ENCODE results near the gene REEP2. TPM values are rescaled to one million over a fixed set of nuclear protein-coding genes. Genes with fewer than 3 reads are reported as not detected.

REEP2 gene
- polyA plus RNA-seq, 2 of the 4 experiments (the other 2 are of a cell fraction), result 4.6 to 5.1 TPM

DNA sequence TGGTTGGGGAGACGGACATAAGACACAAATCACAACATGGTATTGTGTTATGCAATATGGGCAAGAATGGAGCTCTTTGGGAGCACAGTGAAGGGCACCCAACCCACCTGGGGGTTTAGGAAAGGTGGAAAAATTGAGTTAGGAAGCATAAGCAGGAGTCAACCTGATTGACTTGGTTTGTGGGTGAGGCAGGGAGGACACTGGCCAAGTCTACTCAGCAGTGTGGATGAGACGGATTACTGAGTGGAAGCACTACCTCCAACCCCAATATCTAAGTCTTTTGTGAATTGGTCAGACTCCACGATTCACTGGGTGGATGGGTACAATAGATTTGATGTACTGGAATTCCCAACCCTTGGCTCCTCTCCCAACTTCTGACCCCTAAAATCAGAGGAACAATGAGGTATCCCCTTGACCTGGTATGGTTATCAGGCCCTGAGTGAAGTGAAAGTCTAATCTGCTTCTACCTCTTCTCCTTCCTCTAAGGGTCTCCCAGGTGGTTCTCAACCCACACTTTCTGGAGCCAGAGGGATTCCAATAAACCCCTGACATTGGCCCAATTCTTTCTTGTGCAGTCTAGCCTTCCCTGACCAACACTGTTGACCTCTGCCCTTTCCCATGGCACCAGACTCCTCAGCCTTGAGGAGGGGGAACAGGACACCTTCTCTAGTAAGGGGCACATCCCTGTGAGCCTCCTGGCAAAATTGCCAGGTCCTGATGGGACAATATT lies 31.6 kb downstream of the REEP2 start:
- FAIRE-seq, result no peak
- TF ChIP-seq, protein P1, sequence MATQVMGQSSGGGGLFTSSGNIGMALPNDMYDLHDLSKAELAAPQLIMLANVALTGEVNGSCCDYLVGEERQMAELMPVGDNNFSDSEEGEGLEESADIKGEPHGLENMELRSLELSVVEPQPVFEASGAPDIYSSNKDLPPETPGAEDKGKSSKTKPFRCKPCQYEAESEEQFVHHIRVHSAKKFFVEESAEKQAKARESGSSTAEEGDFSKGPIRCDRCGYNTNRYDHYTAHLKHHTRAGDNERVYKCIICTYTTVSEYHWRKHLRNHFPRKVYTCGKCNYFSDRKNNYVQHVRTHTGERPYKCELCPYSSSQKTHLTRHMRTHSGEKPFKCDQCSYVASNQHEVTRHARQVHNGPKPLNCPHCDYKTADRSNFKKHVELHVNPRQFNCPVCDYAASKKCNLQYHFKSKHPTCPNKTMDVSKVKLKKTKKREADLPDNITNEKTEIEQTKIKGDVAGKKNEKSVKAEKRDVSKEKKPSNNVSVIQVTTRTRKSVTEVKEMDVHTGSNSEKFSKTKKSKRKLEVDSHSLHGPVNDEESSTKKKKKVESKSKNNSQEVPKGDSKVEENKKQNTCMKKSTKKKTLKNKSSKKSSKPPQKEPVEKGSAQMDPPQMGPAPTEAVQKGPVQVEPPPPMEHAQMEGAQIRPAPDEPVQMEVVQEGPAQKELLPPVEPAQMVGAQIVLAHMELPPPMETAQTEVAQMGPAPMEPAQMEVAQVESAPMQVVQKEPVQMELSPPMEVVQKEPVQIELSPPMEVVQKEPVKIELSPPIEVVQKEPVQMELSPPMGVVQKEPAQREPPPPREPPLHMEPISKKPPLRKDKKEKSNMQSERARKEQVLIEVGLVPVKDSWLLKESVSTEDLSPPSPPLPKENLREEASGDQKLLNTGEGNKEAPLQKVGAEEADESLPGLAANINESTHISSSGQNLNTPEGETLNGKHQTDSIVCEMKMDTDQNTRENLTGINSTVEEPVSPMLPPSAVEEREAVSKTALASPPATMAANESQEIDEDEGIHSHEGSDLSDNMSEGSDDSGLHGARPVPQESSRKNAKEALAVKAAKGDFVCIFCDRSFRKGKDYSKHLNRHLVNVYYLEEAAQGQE (IDR thresholded peaks at IDR 0.05), result peak; percentile 34
- peak; percentile 64 for TF ChIP-seq RARB (CRISPR knock-in tag; IDR thresholded peaks at IDR 0.05)
- TF ChIP-seq, protein P2, sequence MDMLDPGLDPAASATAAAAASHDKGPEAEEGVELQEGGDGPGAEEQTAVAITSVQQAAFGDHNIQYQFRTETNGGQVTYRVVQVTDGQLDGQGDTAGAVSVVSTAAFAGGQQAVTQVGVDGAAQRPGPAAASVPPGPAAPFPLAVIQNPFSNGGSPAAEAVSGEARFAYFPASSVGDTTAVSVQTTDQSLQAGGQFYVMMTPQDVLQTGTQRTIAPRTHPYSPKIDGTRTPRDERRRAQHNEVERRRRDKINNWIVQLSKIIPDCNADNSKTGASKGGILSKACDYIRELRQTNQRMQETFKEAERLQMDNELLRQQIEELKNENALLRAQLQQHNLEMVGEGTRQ (IDR thresholded peaks at IDR 0.05), result no peak
- TF ChIP-seq CBX2 (IDR thresholded peaks at IDR 0.05; ENCODE audit: borderline replicate concordance, low read depth), result no peak
- 0 out of 2 replicates have a peak, but pooled peaks have one; percentile 4 for TF ChIP-seq HEYL (CRISPR knock-in tag; IDR thresholded peaks at IDR 0.05)
- TF ChIP-seq JUNB (IDR thresholded peaks at IDR 0.05), result no peak
- TF ChIP-seq TFCP2L1 (CRISPR knock-in tag; IDR thresholded peaks at IDR 0.05), result peak; percentile 99
- TF ChIP-seq, protein P3, sequence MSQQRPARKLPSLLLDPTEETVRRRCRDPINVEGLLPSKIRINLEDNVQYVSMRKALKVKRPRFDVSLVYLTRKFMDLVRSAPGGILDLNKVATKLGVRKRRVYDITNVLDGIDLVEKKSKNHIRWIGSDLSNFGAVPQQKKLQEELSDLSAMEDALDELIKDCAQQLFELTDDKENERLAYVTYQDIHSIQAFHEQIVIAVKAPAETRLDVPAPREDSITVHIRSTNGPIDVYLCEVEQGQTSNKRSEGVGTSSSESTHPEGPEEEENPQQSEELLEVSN (IDR thresholded peaks at IDR 0.05; ENCODE audit: borderline replicate concordance, low read depth), result no peak
- peak; percentile 62 for TF ChIP-seq CHD2 (IDR thresholded peaks at IDR 0.05; ENCODE audit: low read length, partially characterized antibody)
- TF ChIP-seq HOXB5 (CRISPR knock-in tag; IDR thresholded peaks at IDR 0.05), result peak; percentile 5; the same call in 1 of the 2 replicates
- TF ChIP-seq, protein P4, sequence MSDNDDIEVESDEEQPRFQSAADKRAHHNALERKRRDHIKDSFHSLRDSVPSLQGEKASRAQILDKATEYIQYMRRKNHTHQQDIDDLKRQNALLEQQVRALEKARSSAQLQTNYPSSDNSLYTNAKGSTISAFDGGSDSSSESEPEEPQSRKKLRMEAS (IDR thresholded peaks at IDR 0.05), result no peak
- no peak for TF ChIP-seq BHLHE40 (IDR thresholded peaks at IDR 0.05; ENCODE audit: low read depth, low read length)
- TF ChIP-seq HOXA7 (CRISPR knock-in tag; IDR thresholded peaks at IDR 0.05), result peak; percentile 94
- no peak for TF ChIP-seq ESRRA (IDR thresholded peaks at IDR 0.05; ENCODE audit: borderline replicate concordance, low read length)
- TF ChIP-seq EHF (CRISPR knock-in tag; IDR thresholded peaks at IDR 0.05), result peak; percentile 70; the same call in 1 of the 2 replicates
- TF ChIP-seq FOSL2 (IDR thresholded peaks at IDR 0.05), result no peak
- no peak; the same call in 1 of the 2 replicates for TF ChIP-seq FOSL2 (CRISPR knock-in tag; IDR thresholded peaks at IDR 0.05)
- TF ChIP-seq, protein P5, sequence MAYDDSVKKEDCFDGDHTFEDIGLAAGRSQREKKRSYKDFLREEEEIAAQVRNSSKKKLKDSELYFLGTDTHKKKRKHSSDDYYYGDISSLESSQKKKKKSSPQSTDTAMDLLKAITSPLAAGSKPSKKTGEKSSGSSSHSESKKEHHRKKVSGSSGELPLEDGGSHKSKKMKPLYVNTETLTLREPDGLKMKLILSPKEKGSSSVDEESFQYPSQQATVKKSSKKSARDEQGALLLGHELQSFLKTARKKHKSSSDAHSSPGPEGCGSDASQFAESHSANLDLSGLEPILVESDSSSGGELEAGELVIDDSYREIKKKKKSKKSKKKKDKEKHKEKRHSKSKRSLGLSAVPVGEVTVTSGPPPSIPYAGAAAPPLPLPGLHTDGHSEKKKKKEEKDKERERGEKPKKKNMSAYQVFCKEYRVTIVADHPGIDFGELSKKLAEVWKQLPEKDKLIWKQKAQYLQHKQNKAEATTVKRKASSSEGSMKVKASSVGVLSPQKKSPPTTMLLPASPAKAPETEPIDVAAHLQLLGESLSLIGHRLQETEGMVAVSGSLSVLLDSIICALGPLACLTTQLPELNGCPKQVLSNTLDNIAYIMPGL (CRISPR knock-in tag; IDR thresholded peaks at IDR 0.05; ENCODE audit: borderline replicate concordance), result peak; percentile 0; the same call in 1 of the 2 replicates
- TF ChIP-seq ZNF302 (CRISPR knock-in tag; IDR thresholded peaks at IDR 0.05), result no peak
- no peak for TF ChIP-seq JUN (IDR thresholded peaks at IDR 0.05)
- TF ChIP-seq RFX5 (IDR thresholded peaks at IDR 0.05), result no peak
- TF ChIP-seq, protein P6, sequence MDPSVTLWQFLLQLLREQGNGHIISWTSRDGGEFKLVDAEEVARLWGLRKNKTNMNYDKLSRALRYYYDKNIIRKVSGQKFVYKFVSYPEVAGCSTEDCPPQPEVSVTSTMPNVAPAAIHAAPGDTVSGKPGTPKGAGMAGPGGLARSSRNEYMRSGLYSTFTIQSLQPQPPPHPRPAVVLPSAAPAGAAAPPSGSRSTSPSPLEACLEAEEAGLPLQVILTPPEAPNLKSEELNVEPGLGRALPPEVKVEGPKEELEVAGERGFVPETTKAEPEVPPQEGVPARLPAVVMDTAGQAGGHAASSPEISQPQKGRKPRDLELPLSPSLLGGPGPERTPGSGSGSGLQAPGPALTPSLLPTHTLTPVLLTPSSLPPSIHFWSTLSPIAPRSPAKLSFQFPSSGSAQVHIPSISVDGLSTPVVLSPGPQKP (IDR thresholded peaks at IDR 0.05; ENCODE audit: low read depth, low read length), result no peak
- no peak; the same call in 1 of the 2 replicates for TF ChIP-seq MAZ (IDR thresholded peaks at IDR 0.05; ENCODE audit: borderline replicate concordance, low read depth, low read length)
- 0 out of 2 replicates have a peak, but pooled peaks have one; percentile 18 for TF ChIP-seq EHMT2 (IDR thresholded peaks at IDR 0.05; ENCODE audit: low read depth)
- no peak for TF ChIP-seq HDAC2 (IDR thresholded peaks at IDR 0.05)
- TF ChIP-seq FOXS1 (CRISPR knock-in tag; IDR thresholded peaks at IDR 0.05), result 0 out of 2 replicates have a peak, but pooled peaks have one; percentile 5
- no peak for TF ChIP-seq PHF8 (IDR thresholded peaks at IDR 0.05; ENCODE audit: borderline replicate concordance, low read depth)
- TF ChIP-seq POLR2A (IDR thresholded peaks at IDR 0.05; ENCODE audit: low read length), result no peak
- TF ChIP-seq KDM5A (IDR thresholded peaks at IDR 0.05), result no peak
- TF ChIP-seq, protein P7, sequence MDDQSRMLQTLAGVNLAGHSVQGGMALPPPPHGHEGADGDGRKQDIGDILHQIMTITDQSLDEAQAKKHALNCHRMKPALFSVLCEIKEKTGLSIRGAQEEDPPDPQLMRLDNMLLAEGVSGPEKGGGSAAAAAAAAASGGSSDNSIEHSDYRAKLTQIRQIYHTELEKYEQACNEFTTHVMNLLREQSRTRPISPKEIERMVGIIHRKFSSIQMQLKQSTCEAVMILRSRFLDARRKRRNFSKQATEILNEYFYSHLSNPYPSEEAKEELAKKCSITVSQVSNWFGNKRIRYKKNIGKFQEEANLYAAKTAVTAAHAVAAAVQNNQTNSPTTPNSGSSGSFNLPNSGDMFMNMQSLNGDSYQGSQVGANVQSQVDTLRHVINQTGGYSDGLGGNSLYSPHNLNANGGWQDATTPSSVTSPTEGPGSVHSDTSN (IDR thresholded peaks at IDR 0.05), result no peak
- TF ChIP-seq TP53 (CRISPR knock-in tag; IDR thresholded peaks at IDR 0.05), result no peak; the same call in 1 of the 2 replicates

More for the DNA sequence above, 31.6 kb downstream of the REEP2 start:
- ATAC-seq (peak; percentile 32 to 50), DNase-seq (ENCODE audit: low read depth in 1 of 2, low spot score in 1 of 2) (no peak)
- 89% methylated on average over 3 of the region's 3 CpGs for WGBS (ENCODE audit: missing lambda C conversion rate)
- Histone ChIP-seq H3K4me2 (no peak overlapping the region), H3K9me3 (no peaks in the 10 kb centered on the region), H3K4me3 (no peak overlapping the region), H3K27ac (no peak overlapping the region), H3K4me1 (peaks cover 6% of the 10 kb centered on the region; the same call in 2 of the 3 replicates)
- ChIA-PET POLR2A (no interaction called here), CTCF (interaction anchor here (1.1 to 2.8 kb wide), 4 partner anchors 21 to 78 kb away, joined by 3 to 13 read pairs (median 4); no protein-coding TSS in a partner anchor)
